ENCODE measurements around the gene TMEM14C. TPM values are rescaled to one million over a fixed set of nuclear protein-coding genes. Genes with fewer than 3 reads are reported as not detected.

Gene TMEM14C
- total RNA-seq, 4 donors from 2014 or later: 140 to 178 (median 166) TPM

DNA sequence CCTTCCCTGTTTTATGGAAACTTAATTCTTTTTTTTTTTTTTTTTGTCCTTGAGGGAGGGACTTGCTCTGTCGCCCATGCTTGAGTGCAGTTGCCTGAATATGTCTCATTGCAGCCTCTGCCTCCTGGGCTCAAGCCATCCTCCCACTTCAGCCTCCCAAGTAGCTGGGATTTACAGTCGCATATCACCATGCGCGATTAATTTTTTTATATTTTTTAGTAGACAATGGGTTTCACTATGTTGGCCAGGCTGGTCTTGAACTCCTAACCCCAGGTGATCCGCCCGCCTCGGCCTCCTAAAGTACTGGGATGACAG, 654 bp downstream of the TMEM14C start:
- TF ChIP-seq, protein P1, sequence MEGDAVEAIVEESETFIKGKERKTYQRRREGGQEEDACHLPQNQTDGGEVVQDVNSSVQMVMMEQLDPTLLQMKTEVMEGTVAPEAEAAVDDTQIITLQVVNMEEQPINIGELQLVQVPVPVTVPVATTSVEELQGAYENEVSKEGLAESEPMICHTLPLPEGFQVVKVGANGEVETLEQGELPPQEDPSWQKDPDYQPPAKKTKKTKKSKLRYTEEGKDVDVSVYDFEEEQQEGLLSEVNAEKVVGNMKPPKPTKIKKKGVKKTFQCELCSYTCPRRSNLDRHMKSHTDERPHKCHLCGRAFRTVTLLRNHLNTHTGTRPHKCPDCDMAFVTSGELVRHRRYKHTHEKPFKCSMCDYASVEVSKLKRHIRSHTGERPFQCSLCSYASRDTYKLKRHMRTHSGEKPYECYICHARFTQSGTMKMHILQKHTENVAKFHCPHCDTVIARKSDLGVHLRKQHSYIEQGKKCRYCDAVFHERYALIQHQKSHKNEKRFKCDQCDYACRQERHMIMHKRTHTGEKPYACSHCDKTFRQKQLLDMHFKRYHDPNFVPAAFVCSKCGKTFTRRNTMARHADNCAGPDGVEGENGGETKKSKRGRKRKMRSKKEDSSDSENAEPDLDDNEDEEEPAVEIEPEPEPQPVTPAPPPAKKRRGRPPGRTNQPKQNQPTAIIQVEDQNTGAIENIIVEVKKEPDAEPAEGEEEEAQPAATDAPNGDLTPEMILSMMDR (IDR thresholded peaks at IDR 0.05; ENCODE audit: low read depth): no peak

DNA sequence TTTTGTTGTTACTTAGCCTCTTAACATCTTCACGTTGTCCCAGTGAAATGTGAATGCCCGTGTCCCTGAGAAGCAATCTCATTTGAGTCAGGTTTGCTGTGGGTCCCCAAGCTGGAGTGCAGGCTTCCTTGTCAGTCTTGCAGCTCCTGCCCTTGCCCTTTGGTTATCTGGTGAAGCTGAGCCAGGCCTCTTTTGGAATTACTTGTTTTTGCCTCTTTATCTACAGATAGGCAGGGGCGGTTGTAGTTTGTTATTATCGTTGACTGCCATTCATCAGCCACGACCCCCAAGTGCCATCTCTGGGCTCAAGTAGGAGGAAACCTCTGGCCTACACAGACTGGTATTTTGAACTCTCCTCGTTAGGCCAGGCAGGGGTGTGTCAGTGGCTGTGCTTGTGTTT, 2.2 kb downstream of the TMEM14C start:
- TF ChIP-seq, protein P1 (IDR thresholded peaks at IDR 0.05; ENCODE audit: low read depth): no peak

DNA sequence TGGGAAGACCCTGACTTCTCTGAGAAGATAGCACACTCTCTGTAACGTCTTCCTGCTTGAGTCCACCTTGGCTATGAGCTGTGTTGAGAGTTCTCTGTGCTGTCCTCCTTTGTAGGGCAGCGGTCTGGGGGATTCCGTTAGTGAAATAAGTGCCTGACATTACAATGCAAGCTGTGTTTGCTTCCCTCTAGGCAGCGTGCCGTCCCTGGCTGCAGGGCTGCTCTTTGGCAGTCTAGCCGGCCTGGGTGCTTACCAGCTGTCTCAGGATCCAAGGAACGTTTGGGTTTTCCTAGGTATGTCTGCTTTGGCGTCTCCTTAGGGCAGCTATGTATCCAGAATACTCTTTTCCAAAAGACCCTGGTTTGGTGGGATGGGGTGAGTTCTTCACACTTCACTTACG, 2.8 kb downstream of the TMEM14C start:
- TF ChIP-seq, protein P1 (IDR thresholded peaks at IDR 0.05; ENCODE audit: low read depth): no peak

DNA sequence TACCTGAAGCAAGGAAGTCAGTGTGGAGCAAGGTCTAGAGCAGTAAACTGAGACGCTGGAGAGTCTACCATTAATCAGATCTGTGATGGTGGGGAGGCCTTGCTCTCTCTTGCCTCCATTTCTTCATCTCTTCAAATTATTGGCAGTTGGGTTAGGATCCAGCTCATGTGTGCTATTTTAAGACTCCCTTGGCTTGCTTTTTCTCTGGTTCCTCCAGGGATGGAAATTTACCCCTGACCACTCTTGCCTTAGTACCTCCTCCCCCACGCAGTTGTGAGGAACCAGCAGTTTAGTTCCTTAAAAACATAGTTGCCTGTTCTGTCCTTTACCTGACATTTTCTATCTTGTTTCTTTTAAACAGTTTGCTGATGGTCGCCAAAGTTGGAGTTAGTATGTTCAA, 7.4 kb downstream of the TMEM14C start:
- TF ChIP-seq, protein P1 (IDR thresholded peaks at IDR 0.05; ENCODE audit: low read depth): no peak

DNA sequence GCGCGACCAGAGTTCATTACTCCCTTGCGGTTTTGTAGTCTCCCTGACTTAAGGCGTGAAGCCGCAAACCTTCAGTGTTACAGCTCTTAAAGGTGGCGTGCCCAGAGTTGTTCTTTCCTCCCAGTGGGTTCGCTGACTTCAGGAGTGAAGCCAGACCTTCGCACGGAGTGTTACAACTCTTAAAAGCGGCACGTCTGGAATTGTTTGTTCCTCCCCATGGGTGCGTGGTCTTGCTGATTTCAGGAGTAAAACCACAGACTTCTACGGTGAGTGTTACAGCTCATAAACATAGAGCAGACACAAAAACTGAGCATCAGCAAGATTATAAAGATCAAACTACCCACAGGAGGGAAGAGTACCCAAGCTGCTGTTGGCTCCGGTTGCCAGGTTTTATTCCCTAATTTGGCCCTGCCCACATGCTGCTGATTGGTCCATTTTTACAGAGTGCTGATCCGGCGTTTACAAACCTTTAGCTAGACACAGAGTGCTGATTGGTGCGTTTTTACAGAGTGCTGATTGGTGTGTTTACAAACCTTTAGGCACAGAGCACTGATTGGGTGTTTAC, 10.4 kb downstream of the TMEM14C start:
- TF ChIP-seq, protein P1 (IDR thresholded peaks at IDR 0.05; ENCODE audit: low read depth): no peak

DNA sequence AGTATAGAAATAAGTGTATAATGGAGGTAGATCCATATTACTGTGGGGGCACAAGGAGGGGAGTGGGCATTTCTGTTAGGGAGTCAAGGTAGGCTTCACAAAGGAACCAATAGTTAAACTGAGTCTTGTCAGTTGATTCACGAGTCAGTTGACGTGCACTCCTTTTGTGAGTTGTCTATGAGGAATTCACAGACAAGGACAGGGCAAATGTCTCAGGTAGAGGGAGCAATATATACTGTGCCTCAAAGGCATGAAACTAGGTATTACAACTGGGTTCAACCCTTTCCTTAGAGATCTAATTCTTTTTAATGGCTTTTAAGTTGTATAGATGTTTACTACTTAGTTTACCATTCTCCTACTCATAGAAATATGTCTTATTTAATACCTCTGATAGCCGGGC, 11.0 kb downstream of the TMEM14C start:
- TF ChIP-seq, protein P1 (IDR thresholded peaks at IDR 0.05; ENCODE audit: low read depth): no peak

DNA sequence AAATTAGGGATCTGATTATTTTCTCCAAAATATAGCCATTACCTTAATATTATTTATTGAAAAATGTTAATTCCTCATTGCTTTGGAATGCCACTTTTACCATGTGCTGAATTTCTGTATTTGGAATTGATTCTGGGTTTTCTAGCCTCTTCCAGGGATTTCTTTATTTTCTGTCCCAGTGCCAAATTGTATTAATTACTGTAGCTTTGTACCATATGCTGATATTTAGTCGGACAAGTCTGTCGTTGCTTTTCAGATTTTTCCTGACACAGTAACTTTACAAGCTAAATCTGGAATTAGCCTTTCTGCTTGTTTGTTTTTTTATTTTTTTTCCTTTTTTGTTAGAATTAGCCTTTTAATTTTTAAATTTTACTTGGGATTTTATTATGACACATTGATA, 13.9 kb downstream of the TMEM14C start:
- TF ChIP-seq, protein P1 (IDR thresholded peaks at IDR 0.05; ENCODE audit: low read depth): no peak

Data from subcutaneous adipose tissue (tissue), 4 donors.